Measurements from ENCODE around the gene SEZ6. TPM values are rescaled to one million over a fixed set of nuclear protein-coding genes. Genes with fewer than 3 reads are reported as not detected.

SEZ6 gene
- total and polyA plus RNA-seq, 3 experiments from 2014 or later, result 1.6 TPM; not detected in 2

- DNase-seq, result no peak
- Mint-ChIP-seq H3K4me3 (no peak overlapping the region), H3K4me1 (no peaks in the 10 kb centered on the region), H3K27ac (no peak overlapping the region), H3K27me3 (peaks cover 6 to 9% of the 10 kb centered on the region in 2 donors), H3K9me3 (no peaks in the 10 kb centered on the region), H3K36me3 (no peaks in the 10 kb centered on the region)
- Histone ChIP-seq H3K27ac (ENCODE audit: low read depth, low read length) (no peak overlapping the region), H3K9me3 (ENCODE audit: low read length) (no peaks in the 10 kb centered on the region), H3K4me3 (ENCODE audit: low read length) (no peak overlapping the region), H3K27me3 (ENCODE audit: insufficient read depth, low read length, poor library complexity, severe bottlenecking) (no peaks in the 10 kb centered on the region), H3K4me1 (ENCODE audit: insufficient read depth, low read length) (no peaks in the 10 kb centered on the region), H3K36me3 (ENCODE audit: insufficient read depth, low read length) (no peaks in the 10 kb centered on the region)
- CTCF ChIA-PET, result interaction anchor here (1.2 to 1.7 kb wide), 2 partner anchors 20 to 143 kb away, joined by 4 to 10 read pairs; no protein-coding TSS in a partner anchor
- POLR2A ChIA-PET, result no interaction called here
Measured at GRCh38 chr17:28973425-28973824, 32.4 kb downstream of the SEZ6 start.

GRCh38 chr17:28972437-28972836 lies 33.4 kb downstream of the SEZ6 start:
- H3K27me3 Mint-ChIP-seq, result peaks cover 4 to 9% of the 10 kb centered on the region in 2 donors
- ChIA-PET CTCF (interaction anchor here (1.2 to 1.7 kb wide), 2 partner anchors 144 kb away, joined by 4 to 10 read pairs; no protein-coding TSS in a partner anchor), POLR2A (no interaction called here)
- peak overlapping the region in 2 of 8 donors; percentile 16 to 58 for H3K27ac Mint-ChIP-seq
- Histone ChIP-seq H3K4me3 (ENCODE audit: low read length) (no peak overlapping the region), H3K9me3 (ENCODE audit: low read length) (no peaks in the 10 kb centered on the region), H3K36me3 (ENCODE audit: insufficient read depth, low read length) (no peaks in the 10 kb centered on the region), H3K27ac (ENCODE audit: low read depth, low read length) (no peak overlapping the region), H3K4me1 (ENCODE audit: insufficient read depth, low read length) (no peaks in the 10 kb centered on the region), H3K27me3 (ENCODE audit: insufficient read depth, low read length, poor library complexity, severe bottlenecking) (no peaks in the 10 kb centered on the region)
- H3K4me1 Mint-ChIP-seq, result no peaks in the 10 kb centered on the region
- no peaks in the 10 kb centered on the region for H3K36me3 Mint-ChIP-seq
- H3K9me3 Mint-ChIP-seq, result no peaks in the 10 kb centered on the region
- DNase-seq, result no peak
- no peak overlapping the region for H3K4me3 Mint-ChIP-seq

GRCh38 chr17:28970879-28971278 lies 35.0 kb downstream of the SEZ6 start:
- Mint-ChIP-seq H3K36me3 (no peaks in the 10 kb centered on the region), H3K27ac (peak overlapping the region in 3 of 8 donors; percentile 21 to 56 (median 55)), H3K9me3 (no peaks in the 10 kb centered on the region), H3K27me3 (peaks cover 4 to 9% of the 10 kb centered on the region in 2 donors), H3K4me3 (no peak overlapping the region), H3K4me1 (no peaks in the 10 kb centered on the region)
- Histone ChIP-seq H3K9me3 (ENCODE audit: low read length) (no peaks in the 10 kb centered on the region), H3K4me1 (ENCODE audit: insufficient read depth, low read length) (no peaks in the 10 kb centered on the region), H3K36me3 (ENCODE audit: insufficient read depth, low read length) (no peaks in the 10 kb centered on the region), H3K27me3 (ENCODE audit: insufficient read depth, low read length, poor library complexity, severe bottlenecking) (no peaks in the 10 kb centered on the region), H3K27ac (ENCODE audit: low read depth, low read length) (no peak overlapping the region), H3K4me3 (ENCODE audit: low read length) (no peak overlapping the region)
- ChIA-PET CTCF (interaction anchor here (4.2 kb wide), 1 partner anchor 146 kb away, joined by 18 read pairs; no protein-coding TSS in a partner anchor), POLR2A (no interaction called here)
- DNase-seq, result no peak

- Histone ChIP-seq H3K27ac (ENCODE audit: low read depth, low read length) (no peak overlapping the region), H3K4me1 (ENCODE audit: insufficient read depth, low read length) (no peaks in the 10 kb centered on the region), H3K36me3 (ENCODE audit: insufficient read depth, low read length) (no peaks in the 10 kb centered on the region), H3K27me3 (ENCODE audit: insufficient read depth, low read length, poor library complexity, severe bottlenecking) (no peaks in the 10 kb centered on the region), H3K9me3 (ENCODE audit: low read length) (no peaks in the 10 kb centered on the region), H3K4me3 (ENCODE audit: low read length) (no peak overlapping the region)
- Mint-ChIP-seq H3K36me3 (no peaks in the 10 kb centered on the region), H3K4me3 (no peak overlapping the region), H3K27me3 (peaks cover 4 to 13% of the 10 kb centered on the region in 2 donors), H3K9me3 (no peaks in the 10 kb centered on the region), H3K27ac (peak overlapping the region in 1 of 8 donors; percentile 34), H3K4me1 (peaks cover 0 to 3% (median 0%) of the 10 kb centered on the region in 3 donors)
- DNase-seq, result no peak
- CTCF ChIA-PET, result interaction anchor here (2.4 to 4.2 kb wide), 2 partner anchors 142 to 147 kb away, joined by 9 to 18 read pairs; no protein-coding TSS in a partner anchor
- POLR2A ChIA-PET, result no interaction called here
Measured at GRCh38 chr17:28969706-28970393, 36.0 kb downstream of the SEZ6 start.

- no peaks in the 10 kb centered on the region for H3K4me1 ChIP-seq (ENCODE audit: insufficient read depth, low read length)
- H3K36me3 ChIP-seq (ENCODE audit: insufficient read depth, low read length), result no peaks in the 10 kb centered on the region
- H3K27ac Mint-ChIP-seq, result peak overlapping the region in 2 of 8 donors; percentile 5 to 38
- H3K4me1 Mint-ChIP-seq, result peaks cover 0 to 3% (median 0%) of the 10 kb centered on the region in 3 donors
- H3K9me3 ChIP-seq (ENCODE audit: low read length), result no peaks in the 10 kb centered on the region
- DNase-seq, result no peak
- no peaks in the 10 kb centered on the region for H3K36me3 Mint-ChIP-seq
- ChIA-PET CTCF (interaction anchor here (2.4 to 4.2 kb wide), 2 partner anchors 143 to 148 kb away, joined by 9 to 18 read pairs; no protein-coding TSS in a partner anchor), POLR2A (no interaction called here)
- no peak overlapping the region for H3K4me3 ChIP-seq (ENCODE audit: low read length)
- no peak overlapping the region for H3K4me3 Mint-ChIP-seq
- H3K27me3 Mint-ChIP-seq, result peaks cover 4 to 21% of the 10 kb centered on the region in 2 donors
- H3K27ac ChIP-seq (ENCODE audit: low read depth, low read length), result no peak overlapping the region
- H3K9me3 Mint-ChIP-seq, result no peaks in the 10 kb centered on the region
- H3K27me3 ChIP-seq (ENCODE audit: insufficient read depth, low read length, poor library complexity, severe bottlenecking), result no peaks in the 10 kb centered on the region
Measured at GRCh38 chr17:28968914-28969295, 36.9 kb downstream of the SEZ6 start.

GRCh38 chr17:28968231-28968913 lies 37.5 kb downstream of the SEZ6 start:
- H3K27ac Mint-ChIP-seq, result peak overlapping the region in 1 of 8 donors; percentile 38
- peaks cover 4 to 26% of the 10 kb centered on the region in 2 donors for H3K27me3 Mint-ChIP-seq
- Histone ChIP-seq H3K27ac (ENCODE audit: low read depth, low read length) (no peak overlapping the region), H3K9me3 (ENCODE audit: low read length) (no peaks in the 10 kb centered on the region), H3K36me3 (ENCODE audit: insufficient read depth, low read length) (no peaks in the 10 kb centered on the region), H3K4me1 (ENCODE audit: insufficient read depth, low read length) (no peaks in the 10 kb centered on the region), H3K4me3 (ENCODE audit: low read length) (no peak overlapping the region), H3K27me3 (ENCODE audit: insufficient read depth, low read length, poor library complexity, severe bottlenecking) (no peaks in the 10 kb centered on the region)
- no peaks in the 10 kb centered on the region for H3K9me3 Mint-ChIP-seq
- ChIA-PET POLR2A (no interaction called here), CTCF (interaction anchor here (2.4 to 4.2 kb wide), 2 partner anchors 144 to 148 kb away, joined by 9 to 18 read pairs; no protein-coding TSS in a partner anchor)
- no peak overlapping the region for H3K4me3 Mint-ChIP-seq
- no peaks in the 10 kb centered on the region for H3K36me3 Mint-ChIP-seq
- no peak for DNase-seq
- peaks cover 0 to 3% (median 0%) of the 10 kb centered on the region in 3 donors for H3K4me1 Mint-ChIP-seq

GRCh38 chr17:28967221-28968135 lies 38.4 kb downstream of the SEZ6 start:
- no peaks in the 10 kb centered on the region for H3K4me1 ChIP-seq (ENCODE audit: insufficient read depth, low read length)
- DNase-seq, result peak in 1 of 5 donors; percentile 18
- no peaks in the 10 kb centered on the region for H3K36me3 ChIP-seq (ENCODE audit: insufficient read depth, low read length)
- no peak overlapping the region for H3K27ac ChIP-seq (ENCODE audit: low read depth, low read length)
- Mint-ChIP-seq H3K9me3 (no peaks in the 10 kb centered on the region), H3K27me3 (peaks cover 8 to 26% of the 10 kb centered on the region in 2 donors), H3K36me3 (peaks cover 0 to 2% (median 0%) of the 10 kb centered on the region in 3 donors), H3K4me3 (no peak overlapping the region), H3K27ac (no peak overlapping the region), H3K4me1 (peaks cover 0 to 3% (median 0%) of the 10 kb centered on the region in 3 donors)
- H3K9me3 ChIP-seq (ENCODE audit: low read length), result no peaks in the 10 kb centered on the region
- CTCF ChIA-PET, result interaction anchor here (0.9 to 4.2 kb wide), 2 partner anchors 144 to 149 kb away, joined by 3 to 18 read pairs; no protein-coding TSS in a partner anchor
- POLR2A ChIA-PET, result no interaction called here
- H3K4me3 ChIP-seq (ENCODE audit: low read length), result no peak overlapping the region
- no peaks in the 10 kb centered on the region for H3K27me3 ChIP-seq (ENCODE audit: insufficient read depth, low read length, poor library complexity, severe bottlenecking)
